GM23248 (cell line): ENCODE data around the gene ERCC3. TPM values are rescaled to one million over a fixed set of nuclear protein-coding genes. Genes with fewer than 3 reads are reported as not detected.

Source experiments
- DNase-seq: peaks from one replicate; pipeline ENCODE4 v3.0.0-alpha.2; 2015
- H2AFZ ChIP-seq: fragments of 200-600 bp; sonication (generic); 2 replicates; pipeline ENCODE4 v1.6.1; 2016; ENCODE audit warnings: antibody characterized with exemption
- H3F3A ChIP-seq: fragments of 200-600 bp; sonication (generic); 2 replicates; pipeline ENCODE4 v1.6.1; 2016; ENCODE audit warnings: mild to moderate bottlenecking, antibody characterized with exemption, mixed run types; ENCODE audit not compliant: insufficient read depth
- H3K27ac ChIP-seq: fragments of 200-600 bp; sonication (generic); 2 replicates; pipeline ENCODE4 v1.5.1; 2016; ENCODE audit warnings: mild to moderate bottlenecking
- H3K27me3 ChIP-seq: fragments of 200-600 bp; sonication (generic); replicated peaks from 2 replicates; pipeline ENCODE4 v1.6.1; 2016; ENCODE audit warnings: mild to moderate bottlenecking; ENCODE audit not compliant: insufficient read depth
- H3K36me3 ChIP-seq: fragments of 200-600 bp; sonication (generic); 2 replicates; pipeline ENCODE4 v1.6.1; 2016; ENCODE audit warnings: low read depth, mild to moderate bottlenecking
- H3K4me1 ChIP-seq: fragments of 200-600 bp; sonication (generic); 2 replicates; pipeline ENCODE4 v1.6.1; 2016; ENCODE audit warnings: mild to moderate bottlenecking; ENCODE audit not compliant: insufficient read depth
- H3K4me2 ChIP-seq: fragments of 200-600 bp; sonication (generic); one replicate; pipeline ENCODE4 v1.6.1; 2016; ENCODE audit warnings: mild to moderate bottlenecking; ENCODE audit not compliant: unreplicated experiment
- H3K4me3 ChIP-seq: fragments of 200-600 bp; sonication (generic); 2 replicates; pipeline ENCODE4 v1.5.1; 2016; ENCODE audit warnings: mild to moderate bottlenecking
- H3K79me2 ChIP-seq: fragments of 200-600 bp; sonication (generic); 2 replicates; pipeline ENCODE4 v1.6.1; 2016; ENCODE audit warnings: mild to moderate bottlenecking; ENCODE audit not compliant: insufficient read depth
- H3K9ac ChIP-seq: fragments of 200-600 bp; sonication (generic); 2 replicates; pipeline ENCODE4 v1.6.1; 2016; ENCODE audit warnings: mild to moderate bottlenecking
- H3K9me2 ChIP-seq: fragments of 200-600 bp; sonication (generic); 2 replicates; pipeline ENCODE4 v1.6.1; 2016; ENCODE audit warnings: mixed run types, mild to moderate bottlenecking, moderate library complexity; ENCODE audit not compliant: insufficient read depth
- H3K9me3 ChIP-seq: fragments of 200-600 bp; sonication (generic); one replicate; pipeline ENCODE4 v1.6.1; 2017; ENCODE audit warnings: low read depth
- H4K20me1 ChIP-seq: fragments of 200-600 bp; sonication (generic); 2 replicates; pipeline ENCODE4 v1.6.0; 2016; ENCODE audit not compliant: insufficient read depth
- EZH2 ChIP-seq: fragments of 200-600 bp; sonication (generic); IDR thresholded peaks from 2 replicates; pipeline ENCODE4 v1.6.1; 2018; ENCODE audit warnings: antibody characterized with exemption, mild to moderate bottlenecking; ENCODE audit not compliant: insufficient read depth, poor library complexity, severe bottlenecking
- EZH2phosphoT487 ChIP-seq: fragments of 200-600 bp; sonication (generic); IDR thresholded peaks from 2 replicates; pipeline ENCODE4 v1.6.1; 2018; ENCODE audit warnings: antibody characterized with exemption, moderate library complexity, mild to moderate bottlenecking, low read depth; ENCODE audit not compliant: insufficient read depth
- WGBS, 2 experiments: methylation state at CpG; one replicate each; pipeline ENCODE4 v1.1.6; 2015 to 2017; ENCODE audit warnings: low lambda C conversion rate in 2 of 2, low coverage in 1 of 2; ENCODE audit errors: missing lambda C conversion rate in 2 of 2; 5-methylcytosine and 5-hydroxymethylcytosine counted together
- in situ Hi-C: fragments of 300-500 bp; cut with MboI; formaldehyde crosslinking; loops from 2 replicates; pipeline ENCODE4 v1.15.0; 2020
- polyA plus RNA-seq: library from polyadenylated mRNA; unstranded; fragments of >200 nt; fragmentation: Nextera tagmentation; extraction: Ambion mirVana; gene quantifications from 2 replicates; pipeline ENCODE4 v1.2.1, GENCODE V29; 2016
- total RNA-seq: library from RNA; depleted of rRNA; stranded (reverse); fragments of >200 nt; shearing (Covaris generic); gene quantifications from 2 replicates; pipeline ENCODE4 v1.2.3, GENCODE V29; 2014

ERCC3 gene
- total and polyA plus RNA-seq, 2 experiments from 2014 or later: 41.8 to 42.9 TPM

GRCh38 chr2:127270663-127271062, 23.3 kb downstream of the ERCC3 start:
- WGBS, 2 experiments: 97 to 100% methylated on average over 5 of the region's 5 CpGs
- Histone ChIP-seq H4K20me1 (no peaks in the 10 kb centered on the region), H3K27me3 (no peaks in the 10 kb centered on the region), H3K27ac (no peak overlapping the region), H3K4me2 (no peak overlapping the region), H2AFZ (no peak overlapping the region), H3K9me3 (no peaks in the 10 kb centered on the region), H3K36me3 (peaks cover 48% of the 10 kb centered on the region), H3K4me1 (no peaks in the 10 kb centered on the region), H3K9me2 (no peaks in the 10 kb centered on the region), H3K9ac (no peak overlapping the region), H3K4me3 (no peak overlapping the region), H3F3A (no peaks in the 10 kb centered on the region), H3K79me2 (no peaks in the 10 kb centered on the region)
- TF ChIP-seq EZH2phosphoT487: no peak
- no peak for DNase-seq
- in situ Hi-C loops: no loop called here

- DNase-seq: no peak
- Histone ChIP-seq H3K4me3 (no peak overlapping the region), H4K20me1 (no peaks in the 10 kb centered on the region), H3K27ac (no peak overlapping the region), H3K4me1 (no peaks in the 10 kb centered on the region), H3K79me2 (no peaks in the 10 kb centered on the region), H3F3A (no peaks in the 10 kb centered on the region), H2AFZ (no peak overlapping the region), H3K27me3 (no peaks in the 10 kb centered on the region), H3K9ac (no peak overlapping the region), H3K4me2 (no peak overlapping the region), H3K9me2 (no peaks in the 10 kb centered on the region), H3K36me3 (peaks cover 24% of the 10 kb centered on the region; the same call in 1 of the 2 replicates), H3K9me3 (no peaks in the 10 kb centered on the region)
- 91 to 92% methylated on average over 8 of the region's 8 CpGs for WGBS, 2 experiments
- in situ Hi-C loops: no loop called here
- no peak for TF ChIP-seq EZH2
- no peak for TF ChIP-seq EZH2phosphoT487
Observed at GRCh38 chr2:127261804-127262406, 32.0 kb downstream of the ERCC3 start.

- Histone ChIP-seq H3K9me2 (no peaks in the 10 kb centered on the region), H3K4me2 (no peak overlapping the region), H3K79me2 (no peaks in the 10 kb centered on the region), H3F3A (no peaks in the 10 kb centered on the region), H3K9ac (no peak overlapping the region), H4K20me1 (no peaks in the 10 kb centered on the region), H3K4me3 (no peak overlapping the region), H3K4me1 (peaks cover 8% of the 10 kb centered on the region), H3K36me3 (peaks cover 29% of the 10 kb centered on the region; the same call in 1 of the 2 replicates), H3K27ac (no peak overlapping the region), H3K9me3 (no peaks in the 10 kb centered on the region), H3K27me3 (no peaks in the 10 kb centered on the region), H2AFZ (no peak overlapping the region)
- TF ChIP-seq EZH2phosphoT487 (no peak), EZH2 (no peak)
- in situ Hi-C loops: no loop called here
- DNase-seq: no peak
- WGBS, 2 experiments: 96 to 98% methylated on average over 5 of the region's 5 CpGs
Observed at GRCh38 chr2:127259355-127259754, 34.6 kb downstream of the ERCC3 start.

GRCh38 chr2:127256866-127257265, 37.1 kb downstream of the ERCC3 start:
- peaks cover 29% of the 10 kb centered on the region; the same call in 1 of the 2 replicates for H3K36me3 ChIP-seq
- no peaks in the 10 kb centered on the region for H3K79me2 ChIP-seq
- no peak overlapping the region for H3K9ac ChIP-seq
- WGBS, 2 experiments: 75 to 84% methylated on average over 7 to 8 of the region's 8 CpGs
- DNase-seq: no peak
- H3K27ac ChIP-seq: no peak overlapping the region
- TF ChIP-seq EZH2 (no peak), EZH2phosphoT487 (no peak)
- no peak overlapping the region for H2AFZ ChIP-seq
- H3K4me1 ChIP-seq: peaks cover 14% of the 10 kb centered on the region
- in situ Hi-C loops: no loop called here
- H3K4me2 ChIP-seq: no peak overlapping the region
- no peaks in the 10 kb centered on the region for H3K9me3 ChIP-seq
- no peaks in the 10 kb centered on the region for H4K20me1 ChIP-seq
- H3K9me2 ChIP-seq: no peaks in the 10 kb centered on the region
- H3K27me3 ChIP-seq: no peaks in the 10 kb centered on the region
- H3F3A ChIP-seq: no peaks in the 10 kb centered on the region
- H3K4me3 ChIP-seq: no peak overlapping the region

GRCh38 chr2:127256381-127256780, 37.6 kb downstream of the ERCC3 start:
- TF ChIP-seq EZH2phosphoT487: no peak
- no peak for TF ChIP-seq EZH2
- H3K27ac ChIP-seq: no peak overlapping the region
- H3F3A ChIP-seq: no peaks in the 10 kb centered on the region
- no peak overlapping the region for H3K4me3 ChIP-seq
- DNase-seq: no peak
- 79 to 92% methylated on average over 3 of the region's 3 CpGs for WGBS, 2 experiments
- no peak overlapping the region for H3K4me2 ChIP-seq
- peaks cover 28% of the 10 kb centered on the region; the same call in 1 of the 2 replicates for H3K36me3 ChIP-seq
- no peaks in the 10 kb centered on the region for H3K9me3 ChIP-seq
- in situ Hi-C loops: no loop called here
- H3K4me1 ChIP-seq: peaks cover 14% of the 10 kb centered on the region
- no peaks in the 10 kb centered on the region for H3K79me2 ChIP-seq
- no peaks in the 10 kb centered on the region for H3K9me2 ChIP-seq
- no peaks in the 10 kb centered on the region for H4K20me1 ChIP-seq
- H3K27me3 ChIP-seq: no peaks in the 10 kb centered on the region
- no peak overlapping the region for H3K9ac ChIP-seq
- H2AFZ ChIP-seq: no peak overlapping the region
